Fibroblast of the conjunctiva (primary cell): ENCODE results near the gene SMG9.
"Not testable (repeated sequence)": the region's sequence is repeated elsewhere in the genome, so short reads cannot be mapped to it uniquely, and the experiment has no call there.

Experiments
- DNase-seq: peaks from one replicate; pipeline ENCODE4 v3.0.0-alpha.2; 2010; ENCODE audit warnings: low read depth

Gene SMG9

DNA sequence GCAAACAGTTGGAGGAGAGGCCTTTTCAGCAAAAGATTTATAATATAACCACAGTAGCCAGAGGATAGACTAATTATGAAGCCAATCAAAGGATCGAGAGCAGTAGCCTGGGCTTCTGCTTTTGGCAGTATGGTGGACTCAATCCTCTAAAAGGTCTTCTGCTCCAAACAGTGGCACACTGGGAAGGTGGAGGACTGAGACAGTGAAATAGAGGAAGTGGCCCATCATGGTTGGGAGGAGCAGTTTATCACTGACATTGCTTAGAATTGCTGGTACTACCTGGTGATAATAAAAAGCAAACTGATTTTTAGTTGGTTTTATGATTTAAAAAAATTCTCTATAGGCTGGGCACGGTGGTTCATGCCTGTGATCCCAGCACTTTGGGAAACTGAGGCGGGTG lies 63.9 kb downstream of the SMG9 start:
- no peak for DNase-seq

DNA sequence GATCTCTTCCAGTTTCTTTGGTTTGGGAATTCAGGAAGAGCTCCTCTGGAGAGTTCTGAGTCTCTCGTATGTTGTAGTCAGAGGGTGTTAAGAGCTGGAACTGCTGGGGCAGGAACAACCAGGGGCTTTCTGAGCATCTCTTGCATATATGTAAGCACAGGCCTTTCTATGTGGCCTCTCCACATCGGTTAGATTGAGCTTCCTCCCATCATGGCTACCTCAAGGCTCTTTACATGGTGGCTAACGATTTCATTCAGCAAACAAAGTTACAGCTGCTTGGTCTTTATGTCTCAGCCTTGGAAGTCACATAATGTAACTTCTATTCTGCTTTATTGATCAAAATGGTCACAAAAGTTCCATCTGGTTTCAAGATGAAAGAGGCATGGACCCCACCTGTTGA lies 64.3 kb downstream of the SMG9 start:
- DNase-seq = no peak

GRCh38 chr19:43688059-43688701 lies 66.6 kb downstream of the SMG9 start:
- no peak for DNase-seq

- DNase-seq = no peak
These were observed 67.1 kb downstream of the SMG9 start for GRCh38 chr19:43687660-43687997.

GRCh38 chr19:43684326-43684725 lies 70.4 kb downstream of the SMG9 start:
- no peak for DNase-seq

- no peak for DNase-seq
These were observed 70.9 kb downstream of the SMG9 start for GRCh38 chr19:43683905-43684304.

- no peak for DNase-seq
These were observed 71.7 kb downstream of the SMG9 start for GRCh38 chr19:43682824-43683661.

- not testable (repeated sequence) for DNase-seq
These were observed 72.5 kb downstream of the SMG9 start for GRCh38 chr19:43682269-43682668.

DNA sequence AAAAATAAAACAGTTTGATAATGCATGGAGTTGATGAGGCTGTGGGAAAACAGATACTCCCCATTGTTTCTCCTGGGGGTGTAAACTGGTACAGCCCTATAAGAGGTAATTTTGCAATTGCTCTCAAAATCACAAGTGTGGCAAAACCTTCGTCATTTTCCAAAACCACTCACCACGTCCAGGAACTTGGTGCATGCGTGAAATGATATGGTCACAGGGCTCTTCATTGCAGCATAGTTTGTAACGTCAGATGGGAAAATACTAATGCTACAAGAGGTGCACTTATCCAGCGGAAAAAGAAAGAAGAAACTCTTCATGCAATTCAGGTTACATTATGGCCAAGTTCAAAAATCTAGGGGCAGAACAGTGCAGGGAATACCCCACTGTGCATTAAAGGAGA lies 72.9 kb downstream of the SMG9 start:
- DNase-seq = no peak

GRCh38 chr19:43678512-43679261 lies 76.1 kb downstream of the SMG9 start:
- no peak for DNase-seq
